K562 (cell line): ENCODE measurements around the gene TRMT112. TPM values are rescaled to one million over a fixed set of nuclear protein-coding genes. Genes with fewer than 3 reads are reported as not detected.

Experiments
- ATAC-seq: fragments of 200-7000 bp; cut with Tn5 transposase; 3 replicates; pipeline ENCODE4 v1.9.1; 2020; ENCODE audit warnings: moderate library complexity
- BruUV-seq: library from RNA; stranded (reverse); fragments of 400-500 nt; replicated peaks from 2 replicates; lab custom pipeline; 2021; lab: Mats Ljungman, UMichigan
- CTCF ChIA-PET: fragments of 300-600 bp; formaldehyde crosslinking; extraction: SDS; loops from one replicate; lab custom pipeline; 2021; ENCODE audit warnings: low intra/inter-chr PET ratio; lab: Yijun Ruan, JAX
- POLR2A ChIA-PET: fragments of 300-600, 350-650 bp; sonication (Branson Sonifier 250); formaldehyde crosslinking; extraction: SDS; loops from one replicate; lab custom pipeline; 2021; ENCODE audit warnings: antibody characterized with exemption, inconsistent platforms; lab: Yijun Ruan, JAX
- DNase-seq, 4 experiments: peaks; one replicate each; pipeline versions ENCODE4 v3.0.0 to v3.0.0-alpha.2; 2011 to 2018; ENCODE audit warnings: low spot score in 3 of 4, mixed read lengths in 3 of 4; ENCODE audit errors: extremely low read depth in 1 of 4
- FAIRE-seq: peaks from 2 replicates; lab custom pipeline; 2011; peaks lifted over from hg19 to GRCh38; lab: Jason Lieb, UNC
- H2AFZ ChIP-seq: 2 replicates; pipeline ENCODE4 v1.6.0; 2011; ENCODE audit warnings: low read depth, low read length, control low read depth, inconsistent platforms
- H3K27ac ChIP-seq: fragments of 200-600 bp; 3 replicates; pipeline ENCODE4 v1.8.0; 2011; ENCODE audit warnings: low read depth, mild to moderate bottlenecking, control low read depth, inconsistent platforms, low read length, moderate library complexity, mixed read lengths; ENCODE audit errors: extremely low read depth
- H3K27me3 ChIP-seq, 2 experiments: fragments of 300-600 bp in 1 of 2; 2 replicates in 1 of 2; 3 replicates in 1 of 2; pipeline versions ENCODE4 v1.6.0 to v1.8.0; 2011; ENCODE audit warnings: inconsistent platforms in 2 of 2, low read length in 2 of 2, mild to moderate bottlenecking in 1 of 2, mixed read lengths in 1 of 2, moderate library complexity in 1 of 2; ENCODE audit not compliant: control insufficient read depth in 2 of 2, insufficient read depth in 2 of 2
- H3K36me3 ChIP-seq: fragments of 300-600 bp; 3 replicates; pipeline ENCODE4 v1.8.0; 2011; ENCODE audit warnings: mild to moderate bottlenecking, low read length, inconsistent platforms; ENCODE audit not compliant: control insufficient read depth, insufficient read depth
- H3K4me1 ChIP-seq, 2 experiments: fragments of 200-600 bp in 1 of 2; replicated peaks in 1 of 2; 2 replicates in 1 of 2; 3 replicates in 1 of 2; pipeline versions ENCODE4 v1.5.1 to v1.8.0; 2011; ENCODE audit warnings: inconsistent platforms in 2 of 2, low read length in 2 of 2, mild to moderate bottlenecking in 1 of 2, mixed read lengths in 1 of 2, moderate library complexity in 1 of 2; ENCODE audit not compliant: control insufficient read depth in 2 of 2, insufficient read depth in 2 of 2
- H3K4me2 ChIP-seq: 2 replicates; pipeline ENCODE4 v1.6.1; 2011; ENCODE audit warnings: low read length, control low read depth, inconsistent platforms, mixed read lengths; ENCODE audit not compliant: insufficient read depth
- H3K4me3 ChIP-seq: fragments of 200-600 bp; sonication (generic), shearing (Covaris generic); 2 replicates; pipeline ENCODE4 v1.5.1; 2016; ENCODE audit warnings: control low read depth, inconsistent platforms
- H3K79me2 ChIP-seq: fragments of 200-600 bp; 3 replicates; pipeline ENCODE4 v1.8.0; 2011; ENCODE audit warnings: low read length, inconsistent platforms; ENCODE audit not compliant: control insufficient read depth, insufficient read depth
- H3K9ac ChIP-seq, 2 experiments: 2 replicates each; pipeline versions ENCODE4 v1.6.0 to v1.6.1; 2011; ENCODE audit warnings: low read depth in 2 of 2, low read length in 2 of 2, control low read depth in 1 of 2, inconsistent platforms in 1 of 2, mild to moderate bottlenecking in 1 of 2, mixed read lengths in 1 of 2; ENCODE audit not compliant: insufficient read depth in 1 of 2
- H3K9me1 ChIP-seq: one replicate; pipeline ENCODE4 v1.6.0; 2011; ENCODE audit warnings: inconsistent platforms, mild to moderate bottlenecking, low read length, moderate library complexity; ENCODE audit not compliant: control insufficient read depth, insufficient read depth
- H3K9me3 ChIP-seq: replicated peaks from 2 replicates; pipeline ENCODE4 v1.5.1; 2011; ENCODE audit warnings: low read depth, low read length, inconsistent platforms; ENCODE audit not compliant: control insufficient read depth, insufficient read depth
- H4K20me1 ChIP-seq: replicated peaks from 2 replicates; pipeline ENCODE4 v1.6.1; 2011; ENCODE audit warnings: low read length, inconsistent platforms, mixed read lengths; ENCODE audit not compliant: control insufficient read depth, insufficient read depth
- FOXA3 ChIP-seq, 2 experiments: fragments of 450-650 bp in 1 of 2; sonication (generic) in 1 of 2; formaldehyde crosslinking; IDR thresholded peaks in 1 of 2; conservative IDR thresholded peaks in 1 of 2; 2 replicates each; pipeline versions ENCODE4 v1.4.0 to v1.8.0; 2020 to 2022; ENCODE audit warnings: mild to moderate bottlenecking in 2 of 2, missing genetic modification reagents in 1 of 2
- HMGN3 ChIP-seq: IDR thresholded peaks from 2 replicates; pipeline ENCODE4 v1.6.1; 2011; ENCODE audit warnings: borderline replicate concordance, low read depth, mild to moderate bottlenecking, mixed read lengths, low read length; ENCODE audit not compliant: insufficient read length; ENCODE audit errors: extremely low read depth
- POLR2G ChIP-seq: fragments of 200-400 bp; formaldehyde crosslinking; IDR thresholded peaks from 2 replicates; pipeline ENCODE4 v1.6.1; 2017; ENCODE audit warnings: low read depth, mild to moderate bottlenecking, antibody characterized with exemption, low read length, moderate library complexity
- RBFOX2 ChIP-seq: fragments of 200-400 bp; formaldehyde crosslinking; IDR thresholded peaks from 2 replicates; pipeline ENCODE4 v1.6.1; 2017; ENCODE audit warnings: low read depth, mild to moderate bottlenecking, low read length, moderate library complexity
- WGBS: fragments of 100-300 bp; shearing (Covaris generic); methylation state at CpG from one replicate; pipeline ENCODE4 v1.1.6; 2016; ENCODE audit warnings: low coverage, mixed read lengths; ENCODE audit not compliant: insufficient coverage; ENCODE audit errors: missing lambda C conversion rate; 5-methylcytosine and 5-hydroxymethylcytosine counted together
- in situ Hi-C: fragments of 300-500 bp; cut with MboI; formaldehyde crosslinking; loops from 4 replicates; pipeline ENCODE4 v1.15.0; 2018; ENCODE audit warnings: inconsistent platforms, mixed read lengths
- intact Hi-C: fragments of 100-400 bp; cut with micrococcal nuclease; formaldehyde crosslinking; loops from 2 replicates; pipeline ENCODE4 v1.14.2; 2022
- polyA plus RNA-seq, 8 experiments: library from polyadenylated mRNA; depleted of rRNA in 4 of 8; stranded (reverse) in 5 of 8; unstranded in 3 of 8; fragments of >200 nt; fragmentation: Nextera tagmentation in 2 of 8; fragmentation: Illumina TruSeq in 1 of 8; extraction: Ambion mirVana in 2 of 8; extraction: Trizol in 1 of 8; gene quantifications; 2 replicates each; pipeline versions ENCODE4 v1.2.1 to v1.2.3, GENCODE V29; 2011 to 2014; ENCODE audit warnings: inconsistent platforms in 1 of 8, missing spikeins in 1 of 8
- total RNA-seq, 7 experiments: library from RNA; depleted of rRNA in 6 of 7; stranded (reverse); fragments of >200 nt in 6 of 7; fragmentation: Illumina TruSeq in 2 of 7; extraction: Trizol in 2 of 7; gene quantifications; 2 replicates each; pipeline versions ENCODE4 v1.2.1 to v1.2.3, GENCODE V29; 2011 to 2021; ENCODE audit warnings: low replicate concordance in 1 of 7
- TF ChIP-seq, protein P1 (sequence below): sonication (generic); formaldehyde crosslinking; IDR thresholded peaks from 2 replicates; pipeline ENCODE4 v1.8.0; 2022; ENCODE audit warnings: missing genetic modification reagents, mild to moderate bottlenecking, moderate library complexity, borderline replicate concordance
- TF ChIP-seq, protein P2 (sequence below): sonication (generic); formaldehyde crosslinking; IDR thresholded peaks from 2 replicates; pipeline ENCODE4 v1.8.0; 2022; ENCODE audit warnings: mild to moderate bottlenecking, missing genetic modification reagents

The TRMT112 gene
- total and polyA plus RNA-seq, 9 of the 15 experiments (the other 6 are each of a cell fraction or from before 2014, with no cell fraction given): 162 to 444 (median 300) TPM

DNA sequence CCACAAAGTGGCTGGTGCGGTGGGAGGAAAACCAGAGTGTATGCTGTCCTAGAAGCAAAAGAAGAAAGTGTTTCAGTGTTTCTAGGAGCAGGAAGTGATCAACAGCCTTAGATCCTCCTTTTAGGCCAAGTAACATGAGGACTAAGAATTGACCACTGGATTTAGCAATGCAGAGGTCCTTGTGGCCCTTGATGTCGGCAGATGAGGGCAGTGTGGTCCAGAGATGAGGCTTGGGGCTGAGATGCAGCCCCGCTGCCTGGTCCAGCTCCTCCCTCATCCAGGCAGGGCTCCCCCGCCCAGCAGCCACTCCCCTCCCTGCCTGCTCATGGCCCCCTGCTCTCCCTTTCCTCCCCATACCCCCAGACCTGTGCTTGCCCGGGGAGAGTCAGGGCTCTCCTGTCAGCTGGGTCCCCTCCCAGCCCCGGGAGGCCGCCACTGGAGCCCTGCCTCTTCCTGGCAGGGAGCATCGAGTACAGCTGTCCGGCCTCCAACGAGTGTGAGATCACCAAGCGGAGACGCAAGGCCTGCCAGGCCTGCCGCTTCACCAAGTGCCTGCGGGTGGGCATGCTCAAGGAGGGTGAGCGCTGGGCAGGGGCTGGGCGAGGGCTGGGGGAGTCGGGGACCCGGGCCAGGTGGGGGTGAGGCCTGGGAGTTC is 3.7 kb downstream of the TRMT112 start:
- peak overlapping the region in 1 of 2 experiments; percentile 32; a peak in 2 of 4 replicates for H3K9ac ChIP-seq

More for the DNA sequence above, 3.7 kb downstream of the TRMT112 start:
- no TSS peak for BruUV-seq
- ChIA-PET CTCF (no interaction called here), POLR2A (interaction anchor here (0.6 to 1.0 kb wide), 3 partner anchors 9 to 262 kb away, joined by 3 to 4 read pairs (median 4); no protein-coding TSS in a partner anchor)
- ATAC-seq (no peak), DNase-seq (peak in 2 of 4 experiments; percentile 25 to 35), FAIRE-seq (no peak)
- Histone ChIP-seq H4K20me1 (no peaks in the 10 kb centered on the region; the same call in 1 of the 2 replicates), H3K4me3 (no peak overlapping the region), H3K27me3 (no peaks in the 10 kb centered on the region), H3K9me3 (no peaks in the 10 kb centered on the region), H3K27ac (no peak overlapping the region), H3K36me3 (peaks cover 62% of the 10 kb centered on the region), H3K4me1 (peaks cover 0 to 54% of the 10 kb centered on the region in 2 experiments; a peak in 3 of 5 replicates), H3K79me2 (peaks cover 49% of the 10 kb centered on the region), H3K9me1 (no peaks in the 10 kb centered on the region), H3K4me2 (no peak overlapping the region), H2AFZ (no peak overlapping the region)
- in situ Hi-C loops (no loop called here), intact Hi-C loops (no loop called here)
- 92% methylated on average over 10 of the region's 18 CpGs for WGBS
- TF ChIP-seq, protein P1, sequence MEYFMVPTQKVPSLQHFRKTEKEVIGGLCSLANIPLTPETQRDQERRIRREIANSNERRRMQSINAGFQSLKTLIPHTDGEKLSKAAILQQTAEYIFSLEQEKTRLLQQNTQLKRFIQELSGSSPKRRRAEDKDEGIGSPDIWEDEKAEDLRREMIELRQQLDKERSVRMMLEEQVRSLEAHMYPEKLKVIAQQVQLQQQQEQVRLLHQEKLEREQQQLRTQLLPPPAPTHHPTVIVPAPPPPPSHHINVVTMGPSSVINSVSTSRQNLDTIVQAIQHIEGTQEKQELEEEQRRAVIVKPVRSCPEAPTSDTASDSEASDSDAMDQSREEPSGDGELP (CRISPR knock-in tag): 0 out of 2 replicates have a peak, but pooled peaks have one; percentile 6
- TF ChIP-seq HMGN3: peak; percentile 30
- no peak for TF ChIP-seq FOXA3 (CRISPR knock-in tag; conservative IDR thresholded peaks at IDR 0.05 in 1 of 2, IDR thresholded peaks at IDR 0.05 in 1 of 2)
- TF ChIP-seq, protein P2, sequence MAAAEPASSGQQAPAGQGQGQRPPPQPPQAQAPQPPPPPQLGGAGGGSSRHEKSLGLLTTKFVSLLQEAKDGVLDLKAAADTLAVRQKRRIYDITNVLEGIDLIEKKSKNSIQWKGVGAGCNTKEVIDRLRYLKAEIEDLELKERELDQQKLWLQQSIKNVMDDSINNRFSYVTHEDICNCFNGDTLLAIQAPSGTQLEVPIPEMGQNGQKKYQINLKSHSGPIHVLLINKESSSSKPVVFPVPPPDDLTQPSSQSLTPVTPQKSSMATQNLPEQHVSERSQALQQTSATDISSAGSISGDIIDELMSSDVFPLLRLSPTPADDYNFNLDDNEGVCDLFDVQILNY (CRISPR knock-in tag): no peak
- peak; percentile 29; the same call in 1 of the 2 replicates for TF ChIP-seq RBFOX2
- peak; percentile 73 for TF ChIP-seq POLR2G
